Measurements from ENCODE around the gene FNIP2.
A peak's percentile ranks its signal among the peaks of the same experiment; 100 is the strongest.
"Not testable (repeated sequence)": the region's sequence is repeated elsewhere in the genome, so short reads cannot be mapped to it uniquely, and the experiment has no call there.

FNIP2 gene

DNA sequence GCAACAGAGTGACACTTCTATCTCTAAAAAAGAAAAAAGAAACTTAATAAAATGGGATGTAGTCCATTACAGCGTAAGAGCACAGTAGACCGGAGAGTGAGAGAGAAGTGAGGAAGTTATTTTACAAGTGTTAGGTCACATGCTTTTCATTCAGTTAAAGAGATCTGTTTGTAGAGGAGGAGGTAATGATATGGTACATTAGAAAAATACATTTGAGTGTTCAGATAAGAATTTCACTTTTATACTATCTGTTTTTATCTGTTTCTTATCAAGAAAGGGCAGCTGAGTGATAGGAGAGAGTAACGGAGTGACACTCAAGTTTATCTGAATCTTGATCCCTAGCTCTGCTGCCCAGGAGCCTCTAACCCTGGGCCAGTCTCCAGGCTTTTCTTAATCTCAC is 38.9 kb downstream of the FNIP2 start:
- ChIA-PET POLR2A (no interaction called here), CTCF (no interaction called here)
- no peak for DNase-seq (ENCODE audit: extremely low spot score)
- TF ChIP-seq, protein P1, sequence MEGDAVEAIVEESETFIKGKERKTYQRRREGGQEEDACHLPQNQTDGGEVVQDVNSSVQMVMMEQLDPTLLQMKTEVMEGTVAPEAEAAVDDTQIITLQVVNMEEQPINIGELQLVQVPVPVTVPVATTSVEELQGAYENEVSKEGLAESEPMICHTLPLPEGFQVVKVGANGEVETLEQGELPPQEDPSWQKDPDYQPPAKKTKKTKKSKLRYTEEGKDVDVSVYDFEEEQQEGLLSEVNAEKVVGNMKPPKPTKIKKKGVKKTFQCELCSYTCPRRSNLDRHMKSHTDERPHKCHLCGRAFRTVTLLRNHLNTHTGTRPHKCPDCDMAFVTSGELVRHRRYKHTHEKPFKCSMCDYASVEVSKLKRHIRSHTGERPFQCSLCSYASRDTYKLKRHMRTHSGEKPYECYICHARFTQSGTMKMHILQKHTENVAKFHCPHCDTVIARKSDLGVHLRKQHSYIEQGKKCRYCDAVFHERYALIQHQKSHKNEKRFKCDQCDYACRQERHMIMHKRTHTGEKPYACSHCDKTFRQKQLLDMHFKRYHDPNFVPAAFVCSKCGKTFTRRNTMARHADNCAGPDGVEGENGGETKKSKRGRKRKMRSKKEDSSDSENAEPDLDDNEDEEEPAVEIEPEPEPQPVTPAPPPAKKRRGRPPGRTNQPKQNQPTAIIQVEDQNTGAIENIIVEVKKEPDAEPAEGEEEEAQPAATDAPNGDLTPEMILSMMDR (IDR thresholded peaks at IDR 0.05; ENCODE audit: control extremely low read depth, extremely low read depth, low read depth, missing control alignments): no peak

DNA sequence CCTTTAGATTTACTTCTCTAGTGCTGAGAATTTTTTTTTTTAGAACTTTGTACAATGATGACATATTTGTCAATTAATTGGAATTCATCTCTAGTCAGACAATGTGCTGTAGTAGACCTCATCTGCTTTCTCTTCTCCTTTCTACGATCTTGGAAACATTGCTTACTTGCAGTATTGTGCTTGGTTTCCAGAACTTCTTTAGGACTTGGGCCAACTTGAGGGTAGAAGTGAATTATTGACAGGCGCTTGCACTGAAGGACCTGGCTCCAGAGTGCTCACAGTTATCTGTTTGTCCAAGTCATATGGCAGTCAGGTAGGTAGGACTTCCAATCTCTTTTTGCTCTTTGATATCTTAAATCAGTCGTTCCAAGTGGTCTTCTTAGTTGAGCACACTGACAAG is 39.6 kb downstream of the FNIP2 start:
- POLR2A ChIA-PET: no interaction called here
- DNase-seq (ENCODE audit: extremely low spot score): no peak
- TF ChIP-seq, protein P1 (IDR thresholded peaks at IDR 0.05; ENCODE audit: control extremely low read depth, extremely low read depth, low read depth, missing control alignments): no peak
- CTCF ChIA-PET: no interaction called here

DNA sequence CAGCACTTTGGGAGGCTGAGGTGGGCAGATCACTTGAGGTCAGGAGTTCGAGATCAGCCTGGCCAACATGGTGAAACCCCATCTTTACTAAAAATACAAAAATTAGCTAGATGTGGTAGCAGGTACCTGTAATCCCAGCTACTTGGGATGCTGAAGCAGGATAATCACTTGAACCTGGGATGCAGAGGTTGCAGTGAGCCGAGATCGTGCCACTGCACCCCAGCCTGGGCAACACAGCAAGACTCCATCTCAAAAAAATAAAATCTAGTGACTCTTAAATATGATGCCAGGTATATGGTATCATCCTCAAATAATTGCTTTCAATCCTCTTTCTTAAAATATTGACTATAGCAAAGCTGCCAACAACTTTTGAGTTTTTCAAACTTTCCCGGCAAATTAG is 40.4 kb downstream of the FNIP2 start:
- POLR2A ChIA-PET, CTCF ChIA-PET: not testable (repeated sequence)

GRCh38 chr4:158809611-158810486 is 41.0 kb downstream of the FNIP2 start:
- ChIA-PET CTCF (interaction anchor here (1.7 kb wide), 1 partner anchor 13 kb away, joined by 5 read pairs; no protein-coding TSS in a partner anchor), POLR2A (no interaction called here)
- DNase-seq (ENCODE audit: extremely low spot score): peak; percentile 35
- TF ChIP-seq, protein P1 (IDR thresholded peaks at IDR 0.05; ENCODE audit: control extremely low read depth, extremely low read depth, low read depth, missing control alignments): no peak

More for the DNA sequence above, 40.4 kb downstream of the FNIP2 start:
- not testable (repeated sequence) for DNase-seq (ENCODE audit: extremely low spot score)

GRCh38 chr4:158810487-158811215 is 41.8 kb downstream of the FNIP2 start:
- TF ChIP-seq, protein P1 (IDR thresholded peaks at IDR 0.05; ENCODE audit: control extremely low read depth, extremely low read depth, low read depth, missing control alignments): no peak
- no peak for DNase-seq (ENCODE audit: extremely low spot score)
- ChIA-PET POLR2A (no interaction called here), CTCF (interaction anchor here (1.7 kb wide), 1 partner anchor 13 kb away, joined by 5 read pairs; no protein-coding TSS in a partner anchor)

- TF ChIP-seq, protein P1 (IDR thresholded peaks at IDR 0.05; ENCODE audit: control extremely low read depth, extremely low read depth, low read depth, missing control alignments): no peak
- POLR2A ChIA-PET: no interaction called here
- no peak for DNase-seq (ENCODE audit: extremely low spot score)
- CTCF ChIA-PET: interaction anchor here (1.0 to 1.7 kb wide), 3 partner anchors 12 to 86 kb away, joined by 4 to 5 read pairs (median 5); no protein-coding TSS in a partner anchor
Observed at GRCh38 chr4:158811216-158811540, 42.4 kb downstream of the FNIP2 start.

DNA sequence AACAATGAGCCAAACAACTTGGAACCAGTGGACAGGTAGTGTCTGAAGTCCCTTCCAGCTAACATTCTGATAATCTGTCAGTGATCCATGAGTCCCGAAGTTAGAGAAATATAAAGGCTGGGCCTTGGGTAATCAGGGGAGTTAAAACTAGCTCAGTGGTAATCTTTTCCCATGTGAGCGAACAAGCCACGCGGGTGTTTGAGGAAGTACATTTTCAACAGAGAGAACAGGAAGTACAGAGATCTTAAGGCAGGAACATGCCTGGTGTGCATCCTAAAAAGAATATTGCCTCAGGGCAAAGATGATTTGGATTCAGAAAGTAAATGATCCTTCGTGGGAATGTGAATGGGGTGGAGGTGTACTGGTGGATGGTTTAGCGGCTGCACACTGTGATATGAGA is 42.9 kb downstream of the FNIP2 start:
- CTCF ChIA-PET: interaction anchor here (1.0 to 1.7 kb wide), 3 partner anchors 12 to 86 kb away, joined by 4 to 5 read pairs (median 5); no protein-coding TSS in a partner anchor
- POLR2A ChIA-PET: no interaction called here
- no peak for DNase-seq (ENCODE audit: extremely low spot score)
- TF ChIP-seq, protein P1 (IDR thresholded peaks at IDR 0.05; ENCODE audit: control extremely low read depth, extremely low read depth, low read depth, missing control alignments): no peak
